Trophoblast cell (in vitro differentiated cells and primary cell): ENCODE data around the gene AGAP1.

ENCODE experiments used
- DNase-seq, 2 donors: peaks; one replicate each; pipeline ENCODE4 v3.0.0-alpha.2; 2016
- H2AFZ ChIP-seq: 2 replicates; pipeline ENCODE4 v1.6.1; 2013; ENCODE audit warnings: low read length, moderate library complexity, mild to moderate bottlenecking; ENCODE audit not compliant: insufficient read depth, poor library complexity
- H2AK5ac ChIP-seq: 2 replicates; pipeline ENCODE4 v1.6.1; 2013; ENCODE audit warnings: mild to moderate bottlenecking, low read length
- H2BK120ac ChIP-seq: 2 replicates; pipeline ENCODE4 v1.6.1; 2013; ENCODE audit warnings: low read length, mild to moderate bottlenecking, moderate library complexity; ENCODE audit not compliant: insufficient read depth, poor library complexity
- H2BK12ac ChIP-seq: 2 replicates; pipeline ENCODE4 v1.6.1; 2013; ENCODE audit warnings: mild to moderate bottlenecking, low read length, moderate library complexity
- H2BK5ac ChIP-seq: 2 replicates; pipeline ENCODE4 v1.6.1; 2013; ENCODE audit warnings: low read length, low read depth, moderate library complexity, mild to moderate bottlenecking; ENCODE audit not compliant: poor library complexity
- H3K14ac ChIP-seq: 2 replicates; pipeline ENCODE4 v1.6.1; 2013; ENCODE audit warnings: mild to moderate bottlenecking, low read length
- H3K18ac ChIP-seq: 2 replicates; pipeline ENCODE4 v1.6.1; 2013; ENCODE audit warnings: mild to moderate bottlenecking, low read length
- H3K23ac ChIP-seq: 2 replicates; pipeline ENCODE4 v1.6.1; 2013; ENCODE audit warnings: low read length
- H3K27ac ChIP-seq: 2 replicates; pipeline ENCODE4 v1.5.1; 2013; ENCODE audit warnings: low read depth, mild to moderate bottlenecking, inconsistent platforms, low read length, moderate library complexity
- H3K27me3 ChIP-seq: 2 replicates; pipeline ENCODE4 v1.6.1; 2013; ENCODE audit warnings: inconsistent platforms, mild to moderate bottlenecking, low read length, moderate library complexity; ENCODE audit not compliant: insufficient read depth
- H3K36me3 ChIP-seq, 2 experiments: 1 replicate in 1 of 2; 2 replicates in 1 of 2; pipeline ENCODE4 v1.6.1; 2013; ENCODE audit warnings: low read length in 2 of 2, mild to moderate bottlenecking in 2 of 2, moderate library complexity in 1 of 2; ENCODE audit not compliant: insufficient read depth in 2 of 2, control insufficient read depth in 1 of 2
- H3K4ac ChIP-seq: 2 replicates; pipeline ENCODE4 v1.6.1; 2013; ENCODE audit warnings: low read depth, mild to moderate bottlenecking, low read length, moderate library complexity
- H3K4me1 ChIP-seq, 2 experiments: 1 replicate in 1 of 2; 2 replicates in 1 of 2; pipeline ENCODE4 v1.6.1; 2013; ENCODE audit warnings: low read length in 2 of 2, mild to moderate bottlenecking in 2 of 2, moderate library complexity in 1 of 2; ENCODE audit not compliant: insufficient read depth in 2 of 2, control insufficient read depth in 1 of 2
- H3K4me2 ChIP-seq: 2 replicates; pipeline ENCODE4 v1.6.1; 2013; ENCODE audit warnings: inconsistent platforms, mild to moderate bottlenecking, low read length, moderate library complexity
- H3K4me3 ChIP-seq: 2 replicates; pipeline ENCODE4 v1.5.1; 2013; ENCODE audit warnings: mild to moderate bottlenecking, low read depth, low read length, inconsistent platforms
- H3K79me1 ChIP-seq: one replicate; pipeline ENCODE4 v1.6.1; 2013; ENCODE audit warnings: low read length
- H3K79me2 ChIP-seq: 2 replicates; pipeline ENCODE4 v1.6.1; 2013; ENCODE audit warnings: low read length, mild to moderate bottlenecking; ENCODE audit not compliant: control insufficient read depth, insufficient read depth, poor library complexity
- H3K9ac ChIP-seq: 2 replicates; pipeline ENCODE4 v1.6.1; 2013; ENCODE audit warnings: mild to moderate bottlenecking, low read length
- H3K9me3 ChIP-seq: 2 replicates; pipeline ENCODE4 v1.6.1; 2013; ENCODE audit warnings: low read depth, mild to moderate bottlenecking, control low read depth, inconsistent platforms, low read length; ENCODE audit not compliant: insufficient read depth
- H4K12ac ChIP-seq: 2 replicates; pipeline ENCODE4 v1.6.1; 2013; ENCODE audit warnings: low read depth, mild to moderate bottlenecking, low read length, moderate library complexity
- H4K8ac ChIP-seq: 2 replicates; pipeline ENCODE4 v1.6.1; 2013; ENCODE audit warnings: low read depth, mild to moderate bottlenecking, low read length, moderate library complexity
- H4K91ac ChIP-seq: one replicate; pipeline ENCODE4 v1.6.1; 2013; ENCODE audit warnings: low read depth, mild to moderate bottlenecking, low read length, moderate library complexity
- WGBS: extraction: QIAGEN DNeasy Blood & Tissue Kit; methylation state at CpG from one replicate; pipeline ENCODE4 v1.1.7; 2013; ENCODE audit warnings: missing lambda C conversion rate; ENCODE audit not compliant: insufficient read length, insufficient coverage; ENCODE audit errors: extremely low coverage; 5-methylcytosine and 5-hydroxymethylcytosine counted together

AGAP1 gene

GRCh38 chr2:235553291-235553690 lies 59.4 kb downstream of the AGAP1 start:
- no peak overlapping the region for H4K8ac ChIP-seq
- H3K9ac ChIP-seq, result no peak overlapping the region
- H4K12ac ChIP-seq, result no peak overlapping the region
- no peak overlapping the region for H2AFZ ChIP-seq
- no peak overlapping the region for H3K4ac ChIP-seq
- H3K4me2 ChIP-seq, result no peak overlapping the region
- no peak overlapping the region for H3K23ac ChIP-seq
- no peaks in the 10 kb centered on the region for H3K9me3 ChIP-seq
- no peak overlapping the region for H2BK5ac ChIP-seq
- H3K18ac ChIP-seq, result no peak overlapping the region
- H3K79me1 ChIP-seq, result no peaks in the 10 kb centered on the region
- no peaks in the 10 kb centered on the region for H3K36me3 ChIP-seq
- peaks cover 10% of the 10 kb centered on the region for H3K79me2 ChIP-seq
- H2AK5ac ChIP-seq, result no peak overlapping the region
- H2BK12ac ChIP-seq, result no peak overlapping the region
- H3K27me3 ChIP-seq, result no peaks in the 10 kb centered on the region
- no CpG with 5 or more reads among the region's 6 CpGs for WGBS
- no peak for DNase-seq
- H2BK120ac ChIP-seq, result no peak overlapping the region
- H4K91ac ChIP-seq, result no peak overlapping the region
- H3K14ac ChIP-seq, result no peak overlapping the region
- peaks cover 0 to 2% of the 10 kb centered on the region in 2 experiments for H3K4me1 ChIP-seq
- H3K4me3 ChIP-seq, result no peak overlapping the region
- no peak overlapping the region for H3K27ac ChIP-seq

GRCh38 chr2:235553696-235554100 lies 59.9 kb downstream of the AGAP1 start:
- Histone ChIP-seq H3K18ac (no peak overlapping the region), H3K9ac (no peak overlapping the region), H4K12ac (no peak overlapping the region), H3K79me2 (peaks cover 10% of the 10 kb centered on the region), H3K4me3 (no peak overlapping the region), H3K27ac (no peak overlapping the region), H3K36me3 (no peaks in the 10 kb centered on the region), H2AK5ac (no peak overlapping the region), H3K14ac (no peak overlapping the region), H3K4me2 (no peak overlapping the region), H3K23ac (no peak overlapping the region), H3K79me1 (no peaks in the 10 kb centered on the region), H2BK5ac (no peak overlapping the region), H2BK12ac (no peak overlapping the region), H3K27me3 (no peaks in the 10 kb centered on the region), H4K91ac (no peak overlapping the region), H3K4me1 (peaks cover 0 to 2% of the 10 kb centered on the region in 2 experiments), H2AFZ (no peak overlapping the region), H3K9me3 (no peaks in the 10 kb centered on the region), H2BK120ac (no peak overlapping the region), H4K8ac (no peak overlapping the region), H3K4ac (no peak overlapping the region)
- no CpG with 5 or more reads among the region's 13 CpGs for WGBS
- DNase-seq, result no peak

GRCh38 chr2:235554385-235554784 lies 60.5 kb downstream of the AGAP1 start:
- DNase-seq, result no peak
- Histone ChIP-seq H3K9ac (no peak overlapping the region), H4K91ac (no peak overlapping the region), H2BK5ac (no peak overlapping the region), H2BK120ac (no peak overlapping the region), H3K14ac (no peak overlapping the region), H4K8ac (no peak overlapping the region), H3K4me3 (no peak overlapping the region), H3K4me1 (peaks cover 0 to 2% of the 10 kb centered on the region in 2 experiments), H3K23ac (no peak overlapping the region), H3K36me3 (no peaks in the 10 kb centered on the region), H3K27me3 (no peaks in the 10 kb centered on the region), H2BK12ac (no peak overlapping the region), H3K79me1 (no peaks in the 10 kb centered on the region), H3K9me3 (no peaks in the 10 kb centered on the region), H3K27ac (no peak overlapping the region), H3K79me2 (peaks cover 8% of the 10 kb centered on the region), H4K12ac (no peak overlapping the region), H3K4ac (no peak overlapping the region), H2AFZ (no peak overlapping the region), H3K18ac (no peak overlapping the region), H3K4me2 (no peak overlapping the region), H2AK5ac (no peak overlapping the region)
- no CpG with 5 or more reads among the region's 6 CpGs for WGBS

GRCh38 chr2:235554936-235555335 lies 61.1 kb downstream of the AGAP1 start:
- Histone ChIP-seq H3K14ac (no peak overlapping the region), H3K9me3 (no peaks in the 10 kb centered on the region), H4K8ac (no peak overlapping the region), H3K4me2 (no peak overlapping the region), H4K91ac (no peak overlapping the region), H3K4ac (peak overlapping the region; percentile 24), H3K79me2 (peaks cover 8% of the 10 kb centered on the region), H3K23ac (no peak overlapping the region), H3K9ac (no peak overlapping the region), H4K12ac (no peak overlapping the region), H3K79me1 (no peaks in the 10 kb centered on the region), H3K4me1 (peaks cover 0 to 2% of the 10 kb centered on the region in 2 experiments), H3K36me3 (no peaks in the 10 kb centered on the region), H2BK12ac (no peak overlapping the region), H3K4me3 (no peak overlapping the region), H3K27ac (no peak overlapping the region), H2AFZ (no peak overlapping the region), H2BK5ac (no peak overlapping the region), H2BK120ac (no peak overlapping the region), H2AK5ac (no peak overlapping the region), H3K27me3 (no peaks in the 10 kb centered on the region), H3K18ac (no peak overlapping the region)
- whole genome bisulfite sequencing, result no CpG with 5 or more reads among the region's 9 CpGs
- DNase-seq, result no peak
